ENCODE results near the gene FAM107B. TPM values are rescaled to one million over a fixed set of nuclear protein-coding genes. Genes with fewer than 3 reads are reported as not detected.

The FAM107B gene
- total and polyA plus RNA-seq, 2 of the 8 experiments (the other 6 are each of a cell fraction or from before 2014, with no cell fraction given): 7.5 to 28.1 TPM

- TF ChIP-seq SP2 (IDR thresholded peaks at IDR 0.05; ENCODE audit: low read length) (no peak), USF2 (IDR thresholded peaks at IDR 0.05; ENCODE audit: low read length) (no peak), CTBP2 (IDR thresholded peaks at IDR 0.05; ENCODE audit: borderline replicate concordance, insufficient read depth, insufficient read length, low read length) (no peak), ATF2 (IDR thresholded peaks at IDR 0.05; ENCODE audit: low read length) (no peak), JUN (IDR thresholded peaks at IDR 0.05; ENCODE audit: low read depth, low read length) (no peak), RXRA (IDR thresholded peaks at IDR 0.05; ENCODE audit: insufficient read depth, low read depth, low read length) (no peak), RNF2 (IDR thresholded peaks at IDR 0.05; ENCODE audit: borderline replicate concordance, low read depth, low read length, missing control alignments, poor library complexity, severe bottlenecking) (no peak), KDM1A (IDR thresholded peaks at IDR 0.05; ENCODE audit: borderline replicate concordance, low read length) (no peak)
These were observed 211.7 kb downstream of the FAM107B start (continued) for GRCh38 chr10:14563076-14563336.

Measured in H1 (cell line).